Activated naive CD8-positive, alpha-beta T cell treated with anti-CD3 and anti-CD28 coated beads, Interleukin-2, amount 50 U/mL, for 16 hours (primary cell): ENCODE results near the gene MAGEB1.

Source experiments
- DNase-seq: peaks from one replicate; pipeline ENCODE4 v3.0.0-alpha.2; 2020; ENCODE audit warnings: low read depth, low spot score

MAGEB1 gene

GRCh38 chrX:30296408-30297254 lies 49.7 kb downstream of the MAGEB1 start:
- DNase-seq: no peak

DNA sequence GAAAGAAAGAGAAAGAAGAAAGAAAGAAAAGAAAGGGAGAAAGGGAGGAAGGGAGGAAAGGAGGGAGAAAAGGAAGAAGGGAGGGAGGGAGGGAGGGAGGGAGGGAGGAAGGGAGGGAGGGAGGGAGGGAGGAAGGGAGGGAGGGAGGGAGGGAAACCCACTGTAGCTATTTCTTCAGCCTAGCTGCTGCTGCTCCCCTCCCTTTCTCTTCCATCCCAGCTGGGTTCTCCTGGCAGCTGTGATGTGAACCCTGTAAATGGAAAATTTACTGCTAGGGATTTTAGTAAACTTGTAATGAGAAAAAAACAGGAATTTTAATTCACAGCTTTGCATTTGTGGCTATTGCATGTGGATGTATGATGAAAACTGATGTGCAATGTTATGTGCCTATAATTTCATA lies 54.3 kb downstream of the MAGEB1 start:
- no peak for DNase-seq
